IPS-15b (cell line): ENCODE data around the gene CLEC16A.
"Not testable (repeated sequence)": the region's sequence is repeated elsewhere in the genome, so short reads cannot be mapped to it uniquely, and the experiment has no call there.

Experiments
- H3K27me3 ChIP-seq: one replicate; pipeline ENCODE4 v1.6.1; 2013; ENCODE audit warnings: low read length; ENCODE audit not compliant: control insufficient read depth, insufficient read depth
- H3K36me3 ChIP-seq: one replicate; pipeline ENCODE4 v1.6.1; 2013; ENCODE audit warnings: low read length; ENCODE audit not compliant: control insufficient read depth, insufficient read depth
- H3K4me1 ChIP-seq: one replicate; pipeline ENCODE4 v1.6.1; 2013; ENCODE audit warnings: mild to moderate bottlenecking, low read length; ENCODE audit not compliant: control insufficient read depth, insufficient read depth
- H3K4me3 ChIP-seq: one replicate; pipeline ENCODE4 v1.5.1; 2013; ENCODE audit warnings: low read depth, low read length
- H3K9ac ChIP-seq: one replicate; pipeline ENCODE4 v1.6.1; 2013; ENCODE audit warnings: low read depth, mild to moderate bottlenecking, low read length
- H3K9me3 ChIP-seq: one replicate; pipeline ENCODE4 v1.6.1; 2013; ENCODE audit warnings: mild to moderate bottlenecking, low read length; ENCODE audit not compliant: control insufficient read depth, insufficient read depth

Gene CLEC16A

DNA sequence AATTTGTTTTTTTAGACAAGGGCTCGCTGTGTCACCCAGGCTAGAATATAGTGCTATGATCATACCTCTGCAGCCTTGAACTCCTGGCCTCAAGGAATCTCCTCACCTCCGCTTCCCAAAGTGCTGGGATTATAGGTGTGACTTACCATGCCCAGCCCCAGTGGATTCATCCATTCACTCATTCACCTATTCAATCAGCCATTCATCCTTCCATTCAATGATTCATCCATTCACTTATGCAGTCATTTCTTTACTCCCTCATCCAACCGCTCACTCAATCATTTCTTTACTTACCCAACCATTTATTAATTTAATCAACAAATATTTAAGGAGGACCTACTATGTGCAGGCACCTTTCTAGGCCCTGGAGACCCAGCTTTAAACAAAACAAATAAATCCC lies 27.8 kb upstream of the CLEC16A start:
- Histone ChIP-seq H3K4me3 (no peak overlapping the region), H3K9me3 (no peaks in the 10 kb centered on the region), H3K27me3 (no peaks in the 10 kb centered on the region), H3K4me1 (peaks cover 6% of the 10 kb centered on the region), H3K9ac (no peak overlapping the region), H3K36me3 (no peaks in the 10 kb centered on the region)

DNA sequence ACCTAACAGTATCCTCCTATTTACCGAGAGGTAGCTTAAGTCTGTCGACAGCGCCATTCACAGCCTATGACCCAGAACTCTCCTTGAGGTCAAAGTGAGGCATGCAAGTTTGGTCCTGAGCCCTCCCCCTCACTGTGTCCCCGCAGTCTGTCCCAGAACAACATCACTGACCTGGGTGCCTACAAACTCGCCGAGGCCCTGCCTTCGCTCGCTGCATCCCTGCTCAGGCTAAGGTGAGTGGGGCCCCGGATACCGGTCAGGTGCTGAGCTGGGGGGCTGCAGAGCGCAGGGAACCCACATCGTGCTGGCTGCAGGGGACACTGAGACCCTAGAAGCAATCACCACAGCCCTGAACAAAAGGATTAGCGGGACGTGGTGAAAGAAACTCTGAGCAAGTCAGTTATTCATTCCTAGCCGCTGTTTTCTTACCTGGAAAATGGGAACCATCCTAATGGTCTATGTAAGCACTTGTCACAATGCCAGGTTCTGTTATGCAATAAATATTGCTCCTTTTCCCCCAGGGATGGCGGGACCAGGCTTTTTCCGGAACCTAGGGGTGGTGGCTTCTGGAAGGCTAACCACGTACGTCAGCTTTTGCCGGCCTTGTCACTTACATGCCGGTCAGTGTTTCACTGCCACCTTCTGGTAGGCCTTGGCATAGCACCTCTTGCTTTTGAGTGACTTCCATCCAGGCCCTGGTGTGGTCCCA lies 25.9 kb upstream of the CLEC16A start:
- Histone ChIP-seq H3K4me3 (no peak overlapping the region), H3K27me3 (no peaks in the 10 kb centered on the region), H3K36me3 (no peaks in the 10 kb centered on the region), H3K9me3 (no peaks in the 10 kb centered on the region), H3K9ac (no peak overlapping the region), H3K4me1 (peaks cover 6% of the 10 kb centered on the region)

DNA sequence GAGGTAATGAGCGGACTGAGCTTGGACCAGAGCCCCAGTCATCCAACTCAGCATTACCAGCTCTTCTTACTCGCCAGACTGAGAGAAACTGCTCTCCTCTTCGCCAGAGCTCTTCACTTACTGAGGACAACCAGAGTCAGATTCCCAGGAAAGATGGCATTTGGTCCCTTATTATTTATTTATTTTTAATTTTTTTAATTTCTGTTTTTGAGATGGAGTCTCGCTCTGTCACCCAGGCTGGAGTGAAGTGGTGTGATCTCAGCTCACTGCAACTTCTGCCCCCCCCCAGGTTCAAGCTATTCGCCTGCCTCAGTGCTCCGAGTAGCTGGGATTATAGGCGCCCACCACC lies 25.4 kb upstream of the CLEC16A start:
- Histone ChIP-seq H3K36me3 (no peaks in the 10 kb centered on the region), H3K27me3 (no peaks in the 10 kb centered on the region), H3K4me1 (peaks cover 6% of the 10 kb centered on the region), H3K9ac (no peak overlapping the region), H3K4me3 (no peak overlapping the region), H3K9me3 (no peaks in the 10 kb centered on the region)

DNA sequence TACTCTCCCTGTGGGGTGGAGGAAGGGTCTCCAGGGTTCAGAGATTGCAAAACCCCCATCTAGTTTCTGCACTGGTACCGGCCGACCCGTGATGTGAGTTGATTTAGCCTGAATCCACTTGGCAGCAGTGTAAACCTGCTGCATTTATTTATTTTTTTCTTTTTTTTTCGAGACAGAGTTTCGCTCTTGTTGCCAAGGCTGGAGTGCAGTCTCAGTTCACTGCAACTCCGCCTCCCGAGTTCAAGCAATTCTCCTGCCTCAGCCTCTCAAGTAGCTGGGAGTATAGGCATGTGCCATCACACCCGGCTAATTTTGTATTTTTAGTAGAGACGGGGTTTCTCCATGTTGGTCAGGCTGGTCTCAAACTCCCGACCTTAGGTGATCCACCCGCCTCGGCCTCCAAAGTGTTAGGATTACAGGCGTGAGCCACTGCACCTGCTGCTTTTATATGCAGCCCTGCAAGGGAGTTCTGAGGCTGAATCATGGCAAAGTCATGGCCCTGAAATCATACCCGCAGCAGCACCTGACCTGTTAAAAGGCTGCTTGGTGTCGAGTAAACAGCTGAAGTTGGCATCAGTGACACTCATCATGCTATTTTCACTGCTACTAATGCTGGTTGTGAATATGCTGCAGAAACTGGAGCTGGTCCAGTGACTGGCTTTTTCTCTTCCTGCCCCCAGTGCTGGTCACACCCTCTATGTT lies 23.5 kb upstream of the CLEC16A start:
- no peak overlapping the region for H3K4me3 ChIP-seq
- no peaks in the 10 kb centered on the region for H3K27me3 ChIP-seq
- H3K36me3 ChIP-seq: no peaks in the 10 kb centered on the region
- H3K9me3 ChIP-seq: no peaks in the 10 kb centered on the region
- peaks cover 5% of the 10 kb centered on the region for H3K4me1 ChIP-seq
- no peak overlapping the region for H3K9ac ChIP-seq

DNA sequence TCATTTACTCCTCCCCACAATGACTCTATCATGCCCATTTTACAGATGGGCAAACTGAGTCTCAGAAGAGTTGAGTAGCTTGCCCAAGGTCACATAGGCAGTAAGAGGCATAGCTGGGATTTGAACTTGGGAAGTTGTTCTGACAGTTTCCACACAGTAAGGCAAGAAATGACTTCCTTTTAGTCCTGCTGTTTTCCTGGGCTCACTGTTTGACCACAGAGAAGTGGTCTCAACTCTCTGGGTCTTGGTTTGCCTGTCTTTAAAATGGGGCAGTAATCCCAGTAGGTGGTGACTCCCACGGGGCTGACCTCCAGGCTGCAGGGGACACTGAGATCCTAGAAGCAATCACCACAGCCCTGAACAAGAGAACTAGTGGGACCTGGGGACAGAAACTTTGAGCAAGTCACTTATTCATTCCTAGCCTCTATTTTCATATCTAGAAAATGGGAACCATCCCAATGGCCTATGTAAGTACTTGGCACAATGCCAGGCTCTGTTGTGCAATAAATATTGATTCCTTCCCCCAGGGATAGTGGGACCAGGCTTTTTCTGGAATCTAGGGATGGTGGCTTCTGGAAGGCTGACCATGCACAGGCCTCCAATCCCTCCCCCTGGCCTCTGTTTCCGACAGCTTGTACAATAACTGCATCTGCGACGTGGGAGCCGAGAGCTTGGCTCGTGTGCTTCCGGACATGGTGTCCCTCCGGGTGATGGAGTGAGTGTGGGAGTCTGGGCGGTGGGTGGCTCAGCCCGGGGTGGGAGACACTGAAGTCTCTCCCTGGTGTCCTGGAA lies 22.6 kb upstream of the CLEC16A start:
- H3K4me3 ChIP-seq: no peak overlapping the region
- H3K36me3 ChIP-seq: no peaks in the 10 kb centered on the region
- H3K27me3 ChIP-seq: no peaks in the 10 kb centered on the region
- no peaks in the 10 kb centered on the region for H3K9me3 ChIP-seq
- H3K9ac ChIP-seq: no peak overlapping the region
- peaks cover 5% of the 10 kb centered on the region for H3K4me1 ChIP-seq

DNA sequence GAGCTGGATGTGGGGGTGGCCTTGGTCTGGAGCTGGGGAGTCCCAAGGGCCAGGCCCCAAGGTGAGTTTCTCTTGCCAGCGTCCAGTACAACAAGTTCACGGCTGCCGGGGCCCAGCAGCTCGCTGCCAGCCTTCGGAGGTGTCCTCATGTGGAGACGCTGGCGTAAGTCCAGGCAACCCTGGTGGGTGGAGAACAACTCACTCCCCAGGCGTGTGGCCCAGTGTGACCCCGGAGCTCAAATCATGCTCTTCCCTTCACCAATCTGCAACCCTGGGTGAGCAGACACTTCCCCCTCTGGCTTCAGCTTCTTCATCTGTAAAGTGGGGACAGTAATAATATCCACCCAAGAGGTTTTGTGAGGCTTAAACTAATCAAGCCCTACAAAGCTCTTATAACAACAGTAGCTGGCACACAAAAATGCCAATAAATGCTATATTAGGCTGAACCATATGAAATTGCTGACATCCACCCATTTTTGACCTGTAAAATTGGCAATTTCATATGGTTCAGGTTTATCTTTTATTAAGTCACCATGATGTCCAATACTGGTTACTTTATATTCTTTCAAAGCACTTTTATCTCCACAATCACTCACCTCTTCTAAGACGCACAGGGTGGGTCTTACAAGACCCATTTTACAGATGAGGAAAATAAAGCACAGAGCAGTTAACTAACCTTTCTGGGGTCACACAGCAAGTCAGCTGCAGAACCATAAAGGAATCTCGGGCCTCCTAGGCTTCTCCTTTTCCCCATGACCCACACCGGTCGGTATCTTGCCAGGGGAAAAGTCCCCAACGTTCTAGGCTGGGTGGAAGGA lies 21.8 kb upstream of the CLEC16A start:
- Histone ChIP-seq H3K4me3 (no peak overlapping the region), H3K4me1 (peaks cover 5% of the 10 kb centered on the region), H3K9ac (no peak overlapping the region), H3K9me3 (no peaks in the 10 kb centered on the region), H3K36me3 (peaks cover 3% of the 10 kb centered on the region), H3K27me3 (no peaks in the 10 kb centered on the region)

DNA sequence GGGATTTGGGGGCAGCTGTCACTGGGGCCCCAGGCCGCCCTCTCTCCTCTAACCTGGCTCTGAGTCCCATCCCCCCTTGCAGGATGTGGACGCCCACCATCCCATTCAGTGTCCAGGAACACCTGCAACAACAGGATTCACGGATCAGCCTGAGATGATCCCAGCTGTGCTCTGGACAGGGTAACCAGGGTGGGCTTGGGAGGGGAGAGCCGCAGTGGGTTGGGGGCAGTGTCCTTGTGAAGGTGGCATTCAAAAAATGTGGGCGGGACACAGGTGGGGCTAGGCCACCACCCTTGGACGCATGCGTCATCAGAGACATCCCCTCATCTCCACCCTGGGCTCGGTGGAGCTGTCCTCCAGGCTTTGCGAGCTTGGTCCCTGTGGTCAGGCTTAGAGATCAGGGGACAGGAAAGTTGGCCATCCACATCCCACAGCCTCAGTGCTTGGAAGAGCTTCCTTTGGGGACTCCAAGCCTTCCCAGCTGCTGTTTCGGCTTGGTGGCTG lies 21.2 kb upstream of the CLEC16A start:
- Histone ChIP-seq H3K9ac (no peak overlapping the region), H3K4me3 (no peak overlapping the region), H3K36me3 (peaks cover 3% of the 10 kb centered on the region), H3K27me3 (no peaks in the 10 kb centered on the region), H3K9me3 (no peaks in the 10 kb centered on the region), H3K4me1 (peaks cover 2% of the 10 kb centered on the region)

DNA sequence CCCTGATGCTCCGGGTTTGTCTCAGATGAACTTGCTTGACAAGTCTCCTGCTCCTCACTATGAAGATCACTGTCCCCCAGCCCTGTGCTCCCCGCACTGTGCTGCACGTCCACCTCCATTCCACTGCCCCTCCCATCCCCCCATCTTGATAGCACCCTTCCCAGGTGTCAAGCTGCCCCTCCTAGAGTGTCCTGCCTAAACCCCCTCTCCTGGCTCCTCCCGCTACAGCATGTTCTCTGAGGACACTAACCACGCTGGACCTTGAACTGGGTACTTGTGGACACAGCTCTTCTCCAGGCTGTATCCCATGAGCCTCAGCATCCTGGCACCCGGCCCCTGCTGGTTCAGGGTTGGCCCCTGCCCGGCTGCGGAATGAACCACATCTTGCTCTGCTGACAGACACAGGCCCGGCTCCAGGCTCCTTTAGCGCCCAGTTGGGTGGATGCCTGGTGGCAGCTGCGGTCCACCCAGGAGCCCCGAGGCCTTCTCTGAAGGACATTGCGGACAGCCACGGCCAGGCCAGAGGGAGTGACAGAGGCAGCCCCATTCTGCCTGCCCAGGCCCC lies 20.6 kb upstream of the CLEC16A start:
- H3K27me3 ChIP-seq: no peaks in the 10 kb centered on the region
- H3K4me3 ChIP-seq: no peak overlapping the region
- no peak overlapping the region for H3K9ac ChIP-seq
- no peaks in the 10 kb centered on the region for H3K4me1 ChIP-seq
- H3K36me3 ChIP-seq: peaks cover 3% of the 10 kb centered on the region
- H3K9me3 ChIP-seq: no peaks in the 10 kb centered on the region

DNA sequence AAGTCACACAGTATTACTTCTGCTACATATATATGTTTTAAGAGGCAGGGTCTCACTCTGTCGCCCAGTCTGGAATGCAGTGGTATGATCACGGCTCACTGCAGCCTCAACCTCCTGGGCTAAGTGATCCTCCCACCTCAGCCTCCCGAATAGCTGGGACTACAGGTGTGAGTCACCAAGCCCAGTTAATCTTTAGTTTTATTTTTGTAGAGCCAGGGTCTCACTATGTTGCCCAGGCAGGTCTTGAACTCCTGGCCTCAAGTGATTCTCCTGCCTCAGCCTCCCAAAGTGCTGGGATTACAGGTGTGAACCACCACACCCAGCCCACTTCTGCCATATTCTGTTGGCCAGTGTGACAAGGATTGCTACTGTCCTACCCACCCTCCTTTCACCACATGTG lies 19.1 kb upstream of the CLEC16A start:
- not testable (repeated sequence) for H3K36me3 ChIP-seq, H3K27me3 ChIP-seq, H3K4me1 ChIP-seq, H3K9me3 ChIP-seq, H3K4me3 ChIP-seq, H3K9ac ChIP-seq

DNA sequence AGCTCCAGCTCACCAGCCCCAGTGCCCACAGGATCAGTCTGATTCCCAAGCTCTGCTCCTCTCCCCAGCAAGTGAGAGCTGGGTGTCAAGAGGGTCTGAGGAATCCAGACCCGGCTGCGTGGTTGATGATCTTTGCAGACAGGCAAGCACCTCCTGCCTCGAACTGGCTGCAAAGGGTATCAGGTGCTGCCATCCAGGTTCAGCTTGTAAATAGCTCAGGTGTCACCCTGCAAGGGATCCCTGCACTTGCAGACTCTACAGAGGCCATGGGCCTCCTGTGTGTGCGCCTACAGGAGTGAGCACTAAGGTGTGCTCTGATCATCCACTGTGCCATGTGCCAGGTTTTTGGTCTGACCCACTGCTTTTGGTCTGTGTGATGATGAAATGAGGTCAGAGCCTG lies 18.3 kb upstream of the CLEC16A start:
- Histone ChIP-seq H3K27me3 (no peaks in the 10 kb centered on the region), H3K9ac (no peak overlapping the region), H3K4me1 (no peaks in the 10 kb centered on the region), H3K9me3 (no peaks in the 10 kb centered on the region), H3K36me3 (peaks cover 3% of the 10 kb centered on the region), H3K4me3 (no peak overlapping the region)

DNA sequence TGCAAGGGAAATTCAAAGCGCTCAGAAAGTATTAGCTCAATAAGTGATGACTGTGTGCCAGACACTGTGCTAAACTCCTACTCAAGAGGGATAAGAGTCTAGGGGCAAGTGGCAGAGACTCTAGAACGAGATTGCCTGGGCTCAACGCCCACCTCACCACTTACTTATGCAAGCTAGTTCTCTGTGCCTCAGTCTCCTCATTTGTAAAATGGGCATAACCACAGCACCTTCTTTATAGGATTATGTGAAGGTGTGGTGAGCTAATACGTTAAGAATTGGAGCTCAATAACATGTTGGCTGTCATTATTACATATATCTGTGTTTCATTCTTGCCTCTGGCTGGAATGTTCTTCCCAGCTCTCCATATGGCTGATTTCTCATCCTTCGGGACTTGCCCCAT lies 17.5 kb upstream of the CLEC16A start:
- Histone ChIP-seq H3K36me3 (peaks cover 3% of the 10 kb centered on the region), H3K9ac (no peak overlapping the region), H3K4me3 (no peak overlapping the region), H3K4me1 (no peaks in the 10 kb centered on the region), H3K9me3 (no peaks in the 10 kb centered on the region), H3K27me3 (no peaks in the 10 kb centered on the region)
